Muscle layer of colon (tissue), 2 donors: ENCODE results near the gene FCHSD2.
"Not testable (repeated sequence)": the region's sequence is repeated elsewhere in the genome, so short reads cannot be mapped to it uniquely, and the experiment has no call there.

Source experiments
- H3K27ac ChIP-seq: one replicate; pipeline ENCODE4 v1.7.0; 2013; ENCODE audit warnings: low read depth, mild to moderate bottlenecking, low read length, moderate library complexity
- H3K27me3 ChIP-seq, 2 donors: one replicate each; pipeline ENCODE4 v1.7.0; 2013; ENCODE audit warnings: low read length in 2 of 2, mild to moderate bottlenecking in 2 of 2; ENCODE audit not compliant: insufficient read depth in 2 of 2, control insufficient read depth in 1 of 2
- H3K36me3 ChIP-seq: one replicate; pipeline ENCODE4 v1.7.0; 2013; ENCODE audit warnings: mild to moderate bottlenecking, low read length; ENCODE audit not compliant: insufficient read depth
- H3K4me1 ChIP-seq: one replicate; pipeline ENCODE4 v1.7.0; 2013; ENCODE audit warnings: mild to moderate bottlenecking, low read length; ENCODE audit not compliant: insufficient read depth
- H3K4me3 ChIP-seq, 2 donors: one replicate each; pipeline ENCODE4 v1.7.0; 2013; ENCODE audit warnings: low read length in 2 of 2, low read depth in 1 of 2, mild to moderate bottlenecking in 1 of 2, moderate library complexity in 1 of 2
- H3K9ac ChIP-seq: one replicate; pipeline ENCODE4 v1.7.0; 2013; ENCODE audit warnings: low read length
- H3K9me3 ChIP-seq: one replicate; pipeline ENCODE4 v1.7.0; 2013; ENCODE audit warnings: mild to moderate bottlenecking, low read length
- donor health status: abdominal sarcoma.
- donor health status: Adenocarcinoma of cecum.

The FCHSD2 gene

GRCh38 chr11:72985645-72986044 lies 156.5 kb downstream of the FCHSD2 start:
- H3K4me1 ChIP-seq = no peaks in the 10 kb centered on the region
- no peaks in the 10 kb centered on the region for H3K9me3 ChIP-seq
- no peak overlapping the region for H3K9ac ChIP-seq
- no peak overlapping the region for H3K27ac ChIP-seq
- H3K4me3 ChIP-seq = no peak overlapping the region
- peaks cover 4% of the 10 kb centered on the region for H3K36me3 ChIP-seq
- H3K27me3 ChIP-seq = no peaks in the 10 kb centered on the region

- H3K27me3 ChIP-seq = no peaks in the 10 kb centered on the region
- no peak overlapping the region for H3K9ac ChIP-seq
- no peak overlapping the region for H3K4me3 ChIP-seq
- peaks cover 4% of the 10 kb centered on the region for H3K36me3 ChIP-seq
- H3K9me3 ChIP-seq = no peaks in the 10 kb centered on the region
- H3K4me1 ChIP-seq = no peaks in the 10 kb centered on the region
- no peak overlapping the region for H3K27ac ChIP-seq
Measured at GRCh38 chr11:72984453-72985077, 157.6 kb downstream of the FCHSD2 start.

DNA sequence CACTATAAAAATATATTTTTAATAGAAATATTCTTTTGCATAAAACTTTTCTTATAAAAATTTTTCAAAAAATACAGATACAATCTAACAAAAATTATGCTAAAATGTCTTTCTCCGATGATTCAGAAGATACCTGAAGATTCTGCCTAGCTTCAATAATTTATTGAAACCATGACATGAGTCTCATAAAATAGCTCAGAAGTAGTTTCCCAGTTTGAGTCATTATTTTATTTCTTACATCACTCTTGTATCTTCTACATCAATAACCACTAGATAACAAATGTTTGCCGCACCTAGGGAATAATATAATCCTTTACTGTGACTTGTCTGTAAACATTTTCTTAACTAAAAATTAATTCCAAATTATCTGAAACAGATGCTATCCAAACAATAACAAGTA lies 158.6 kb downstream of the FCHSD2 start:
- Histone ChIP-seq H3K27ac (no peak overlapping the region), H3K4me3 (no peak overlapping the region), H3K9ac (no peak overlapping the region), H3K36me3 (peaks cover 4% of the 10 kb centered on the region), H3K9me3 (no peaks in the 10 kb centered on the region), H3K4me1 (no peaks in the 10 kb centered on the region), H3K27me3 (no peaks in the 10 kb centered on the region)

DNA sequence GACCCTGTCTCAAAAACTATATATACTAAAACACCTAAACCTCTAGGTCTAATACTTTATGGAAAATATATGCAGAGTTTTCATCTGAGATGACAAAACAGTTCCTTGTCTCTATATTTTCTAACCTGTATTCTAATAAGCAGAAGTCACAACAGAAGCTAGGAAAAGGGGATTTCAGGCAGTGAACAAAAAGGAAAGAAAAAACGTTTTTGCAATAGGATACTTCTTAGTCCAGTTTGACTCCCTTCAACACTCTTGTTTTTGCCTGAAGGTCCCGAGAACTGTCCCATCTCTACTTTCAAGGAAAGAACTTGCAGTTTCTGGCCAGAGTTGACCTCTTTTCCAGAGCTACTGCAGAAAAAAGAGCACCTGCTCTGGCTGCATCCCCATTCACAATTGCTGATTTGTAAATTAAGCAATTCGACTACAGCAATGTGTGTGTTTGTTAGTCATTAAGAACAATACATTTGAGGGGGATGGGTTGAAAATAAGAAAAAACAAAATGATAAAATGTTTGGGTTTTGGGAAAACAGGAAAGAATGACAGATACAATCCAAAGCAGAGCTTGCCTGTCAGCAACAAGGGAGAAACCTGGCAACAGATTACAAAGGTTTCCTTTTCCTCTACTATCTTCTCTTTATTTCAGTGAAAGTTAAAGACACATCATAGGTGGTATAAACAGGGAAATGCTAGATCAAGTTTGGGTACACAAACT lies 160.0 kb downstream of the FCHSD2 start:
- Histone ChIP-seq H3K4me1 (no peaks in the 10 kb centered on the region), H3K36me3 (peaks cover 4% of the 10 kb centered on the region), H3K4me3 (no peak overlapping the region), H3K27me3 (no peaks in the 10 kb centered on the region), H3K27ac (no peak overlapping the region), H3K9ac (no peak overlapping the region), H3K9me3 (no peaks in the 10 kb centered on the region)

DNA sequence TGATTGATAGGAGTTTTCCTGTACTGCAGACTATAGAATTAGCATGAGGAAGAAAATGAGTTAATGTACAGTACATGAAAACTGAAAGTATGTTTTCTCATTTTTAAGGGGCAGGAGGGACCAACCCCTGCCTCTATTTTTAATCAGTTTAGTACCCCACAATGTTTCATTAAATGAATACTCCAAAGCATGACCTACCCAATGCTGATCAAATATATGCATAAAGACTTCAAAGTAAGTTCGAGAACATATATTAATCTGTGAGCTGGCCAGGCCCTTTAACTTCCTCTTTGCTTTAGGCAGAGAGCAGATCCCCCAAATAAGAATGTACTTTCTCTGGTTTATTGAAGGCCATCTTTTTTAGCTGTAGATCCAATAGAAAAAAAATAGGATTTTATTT lies 161.0 kb downstream of the FCHSD2 start:
- Histone ChIP-seq H3K4me3 (no peak overlapping the region), H3K9me3 (no peaks in the 10 kb centered on the region), H3K27me3 (no peaks in the 10 kb centered on the region), H3K36me3 (peaks cover 4% of the 10 kb centered on the region), H3K9ac (no peak overlapping the region), H3K4me1 (no peaks in the 10 kb centered on the region), H3K27ac (no peak overlapping the region)

DNA sequence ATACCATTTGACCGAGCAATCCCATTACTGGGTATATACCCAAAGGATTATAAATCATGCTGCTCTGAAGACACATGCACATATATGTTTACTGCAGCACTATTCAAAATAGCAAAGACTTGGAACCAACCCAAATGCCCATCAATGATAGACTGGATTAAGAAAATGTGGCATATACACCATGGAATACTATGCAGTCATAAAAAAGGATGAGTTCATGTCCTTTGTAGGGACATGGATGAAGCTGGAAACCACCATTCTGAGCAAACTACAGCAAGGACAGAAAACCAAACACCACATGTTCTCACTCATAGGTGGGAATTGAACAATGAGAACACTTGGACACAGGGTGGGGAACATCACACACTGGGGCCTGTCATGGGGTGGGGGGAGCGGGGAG lies 164.3 kb downstream of the FCHSD2 start:
- H3K27ac ChIP-seq, H3K4me1 ChIP-seq, H3K9ac ChIP-seq, H3K36me3 ChIP-seq, H3K27me3 ChIP-seq, H3K4me3 ChIP-seq, H3K9me3 ChIP-seq: not testable (repeated sequence)

DNA sequence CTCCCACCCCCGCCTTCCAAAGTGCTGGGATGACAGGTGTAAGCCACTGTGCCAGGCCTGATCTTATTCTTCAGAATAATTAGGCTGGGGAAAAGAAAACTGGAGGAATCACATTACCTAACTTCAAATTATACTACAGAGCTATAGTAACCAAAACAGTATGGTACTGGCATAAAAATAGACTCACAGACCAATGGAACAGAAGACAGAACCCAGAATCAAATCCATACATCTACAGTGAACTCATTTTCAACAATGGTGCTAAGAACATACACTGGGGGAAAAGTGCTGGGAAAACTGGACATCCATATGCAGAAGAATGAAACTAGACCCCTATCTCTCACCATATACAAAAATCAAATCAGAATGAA lies 165.6 kb downstream of the FCHSD2 start:
- H3K27me3 ChIP-seq, H3K27ac ChIP-seq, H3K4me1 ChIP-seq, H3K4me3 ChIP-seq, H3K9me3 ChIP-seq, H3K9ac ChIP-seq, H3K36me3 ChIP-seq: not testable (repeated sequence)

DNA sequence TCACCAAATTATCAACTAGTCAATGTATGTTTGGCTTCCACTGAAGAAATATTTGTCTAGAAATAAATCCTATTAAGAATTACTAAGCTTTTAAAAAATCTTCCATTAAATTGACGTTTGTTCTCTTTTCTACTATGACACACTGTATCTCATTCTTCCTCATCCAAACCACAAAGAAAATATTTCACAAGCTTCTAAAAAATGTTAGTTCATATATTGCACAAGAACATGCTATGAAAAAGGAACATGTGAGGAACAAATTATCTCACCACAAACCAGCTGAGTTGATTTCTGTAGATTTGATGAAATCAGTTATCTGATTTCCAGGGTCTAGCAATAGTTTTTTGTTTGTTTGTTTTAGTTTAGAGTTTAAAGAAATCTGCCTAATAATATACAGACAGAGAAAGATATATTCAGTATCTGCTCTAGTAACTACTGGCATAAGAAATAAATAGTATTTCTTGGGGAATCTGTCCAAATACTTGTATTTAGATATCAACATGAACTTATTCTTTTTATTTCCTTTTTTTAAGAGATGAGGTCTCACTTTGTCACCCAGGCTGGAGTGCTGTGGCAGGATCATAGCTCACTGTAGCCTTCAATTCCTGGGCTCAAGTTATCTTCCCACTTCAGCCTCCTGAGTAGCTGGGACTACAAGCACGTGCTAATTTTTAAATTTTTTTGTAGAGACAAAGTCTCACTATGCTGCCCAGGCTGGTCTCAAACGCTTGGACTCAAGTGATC lies 166.2 kb downstream of the FCHSD2 start:
- Histone ChIP-seq H3K4me3 (no peak overlapping the region), H3K36me3 (no peaks in the 10 kb centered on the region), H3K27ac (no peak overlapping the region), H3K4me1 (no peaks in the 10 kb centered on the region), H3K9ac (no peak overlapping the region), H3K27me3 (no peaks in the 10 kb centered on the region), H3K9me3 (no peaks in the 10 kb centered on the region)

DNA sequence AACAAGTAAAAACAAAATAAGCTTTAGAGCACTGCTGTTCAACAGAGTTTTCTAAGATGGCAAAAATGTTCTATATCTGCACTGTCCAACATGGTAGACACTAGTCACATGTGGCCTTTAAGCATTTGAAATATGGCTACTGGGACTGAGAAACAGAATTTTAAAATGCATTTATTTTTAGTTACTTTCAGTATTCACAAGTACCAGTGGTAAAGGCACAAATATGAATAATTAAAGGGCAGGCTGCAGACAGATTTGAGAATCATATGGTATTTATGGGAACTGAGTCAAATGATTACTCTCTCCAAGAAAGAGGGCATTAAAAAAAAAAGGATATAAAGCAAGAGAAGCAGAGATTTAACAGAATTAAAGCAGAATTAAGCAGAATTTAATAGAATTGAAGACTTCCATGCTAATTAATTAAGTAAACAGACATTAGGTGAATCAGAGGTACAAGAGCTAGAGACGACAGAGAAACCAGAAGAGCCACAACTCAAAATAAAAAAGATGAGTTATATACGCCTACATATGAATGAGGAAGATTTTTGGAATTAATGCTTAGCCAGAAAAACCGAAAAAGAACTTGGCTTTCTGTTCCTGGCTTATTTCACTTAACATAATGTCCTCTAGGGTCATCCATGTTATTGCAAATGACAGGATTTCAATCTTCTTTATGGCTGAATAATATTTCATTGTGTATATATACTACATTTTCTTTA lies 167.5 kb downstream of the FCHSD2 start:
- H3K27ac ChIP-seq = no peak overlapping the region

GRCh38 chr11:72972496-72973128 lies 169.5 kb downstream of the FCHSD2 start:
- Histone ChIP-seq H3K27me3 (no peaks in the 10 kb centered on the region), H3K27ac (no peak overlapping the region), H3K9ac (no peak overlapping the region)

More for the DNA sequence above, 167.5 kb downstream of the FCHSD2 start:
- H3K9me3 ChIP-seq = no peaks in the 10 kb centered on the region
- no peaks in the 10 kb centered on the region for H3K4me1 ChIP-seq
- no peak overlapping the region for H3K4me3 ChIP-seq
- H3K36me3 ChIP-seq = no peaks in the 10 kb centered on the region
- H3K27me3 ChIP-seq = no peaks in the 10 kb centered on the region
- H3K9ac ChIP-seq = no peak overlapping the region

More at GRCh38 chr11:72972496-72973128, 169.5 kb downstream of the FCHSD2 start:
- Histone ChIP-seq H3K9me3 (no peaks in the 10 kb centered on the region), H3K36me3 (no peaks in the 10 kb centered on the region), H3K4me1 (no peaks in the 10 kb centered on the region), H3K4me3 (no peak overlapping the region)
